Activated CD4-positive, alpha-beta T cell treated with anti-CD3 and anti-CD28 coated beads, Interleukin-2, amount 50 U/mL, for 48 hours (primary cell): ENCODE data around the gene ZFP64.

ENCODE experiments used
- DNase-seq, 2 experiments: peaks; one replicate each; pipeline ENCODE4 v3.0.0-alpha.2; 2020

Gene ZFP64

DNA sequence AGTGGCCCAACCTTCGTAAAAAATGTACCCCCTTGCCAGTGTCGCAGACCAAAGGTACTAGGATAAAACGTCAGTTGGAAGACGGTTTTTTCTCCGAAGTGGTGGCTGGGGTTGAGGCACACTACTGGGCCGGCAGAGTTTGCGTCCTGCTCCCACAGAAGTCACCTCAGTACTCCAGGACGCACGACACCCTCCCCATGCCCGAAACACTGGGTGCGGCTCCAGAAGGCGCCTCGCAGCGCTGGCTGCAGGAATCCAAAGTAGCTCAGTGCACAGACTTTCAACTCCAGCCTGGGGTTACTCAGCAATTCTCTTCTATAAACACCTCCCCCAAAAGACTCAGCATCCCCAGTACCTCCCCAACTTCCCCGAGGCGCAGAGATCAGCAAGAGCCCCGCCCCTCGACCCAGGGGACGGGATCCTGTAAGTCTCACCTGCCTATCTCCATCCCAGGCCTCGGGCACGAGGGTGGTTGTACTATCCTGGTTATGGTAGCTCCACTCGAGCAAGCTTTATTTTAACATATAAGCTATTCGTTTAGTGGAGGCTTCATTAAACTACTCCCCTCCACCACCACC lies 88.2 kb downstream of the ZFP64 start:
- DNase-seq, result peak; percentile 11 to 24

GRCh38 chr20:52102559-52102958 lies 89.0 kb downstream of the ZFP64 start:
- no peak for DNase-seq

GRCh38 chr20:52102126-52102525 lies 89.5 kb downstream of the ZFP64 start:
- DNase-seq, result no peak
